ENCODE data around the gene LRRFIP1.

The LRRFIP1 gene

DNA sequence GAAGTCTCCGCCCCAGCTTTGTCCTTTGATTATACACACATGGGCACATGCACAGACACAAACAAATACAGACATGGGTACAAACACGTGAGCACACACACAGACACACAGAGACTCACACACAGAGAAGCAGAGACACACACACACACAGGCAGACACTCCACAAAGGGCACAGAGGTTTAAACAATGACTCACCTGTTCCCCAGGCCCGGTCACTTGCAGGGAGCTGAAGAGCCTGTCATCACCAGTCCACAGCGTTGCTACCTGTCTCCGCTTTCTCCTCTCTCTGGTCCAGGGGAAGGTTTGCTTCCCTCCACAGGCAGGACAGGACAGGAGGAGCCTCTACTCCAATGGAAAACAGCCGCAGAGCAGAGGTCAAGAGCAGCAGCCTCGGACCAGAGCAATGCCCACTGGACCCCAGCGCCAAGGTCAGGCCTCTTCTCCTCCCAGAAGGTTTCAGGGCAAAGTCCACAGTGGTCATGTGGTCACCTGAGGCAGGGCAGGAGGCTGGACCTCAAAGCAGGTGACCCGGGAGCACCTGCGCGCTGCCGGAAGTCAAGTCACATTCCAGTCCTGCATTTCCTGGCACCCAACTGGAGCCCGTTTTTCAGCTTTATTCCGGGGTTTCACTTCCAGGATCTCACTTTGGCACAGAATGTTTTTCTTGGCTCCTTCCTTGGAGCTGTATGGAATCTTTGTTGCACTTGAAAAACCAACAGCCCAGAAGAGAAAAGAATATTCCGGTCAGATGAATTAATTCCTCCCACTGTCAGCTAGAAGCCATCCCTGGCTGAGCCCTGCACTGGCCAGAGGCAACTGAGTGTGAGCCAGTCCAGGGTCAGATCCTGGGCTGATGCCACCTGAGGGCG is 36.9 kb upstream of the LRRFIP1 start, which contains the start of gene RAB17:
TSS of gene RAB17 (minus strand) at position 463 of the 869 bp plus-strand sequence. CDS start 4,580 bp downstream, outside the sequence.
- TF ChIP-seq GABPA (IDR thresholded peaks at IDR 0.05; ENCODE audit: low read depth) = no peak
- TF ChIP-seq, protein P1, sequence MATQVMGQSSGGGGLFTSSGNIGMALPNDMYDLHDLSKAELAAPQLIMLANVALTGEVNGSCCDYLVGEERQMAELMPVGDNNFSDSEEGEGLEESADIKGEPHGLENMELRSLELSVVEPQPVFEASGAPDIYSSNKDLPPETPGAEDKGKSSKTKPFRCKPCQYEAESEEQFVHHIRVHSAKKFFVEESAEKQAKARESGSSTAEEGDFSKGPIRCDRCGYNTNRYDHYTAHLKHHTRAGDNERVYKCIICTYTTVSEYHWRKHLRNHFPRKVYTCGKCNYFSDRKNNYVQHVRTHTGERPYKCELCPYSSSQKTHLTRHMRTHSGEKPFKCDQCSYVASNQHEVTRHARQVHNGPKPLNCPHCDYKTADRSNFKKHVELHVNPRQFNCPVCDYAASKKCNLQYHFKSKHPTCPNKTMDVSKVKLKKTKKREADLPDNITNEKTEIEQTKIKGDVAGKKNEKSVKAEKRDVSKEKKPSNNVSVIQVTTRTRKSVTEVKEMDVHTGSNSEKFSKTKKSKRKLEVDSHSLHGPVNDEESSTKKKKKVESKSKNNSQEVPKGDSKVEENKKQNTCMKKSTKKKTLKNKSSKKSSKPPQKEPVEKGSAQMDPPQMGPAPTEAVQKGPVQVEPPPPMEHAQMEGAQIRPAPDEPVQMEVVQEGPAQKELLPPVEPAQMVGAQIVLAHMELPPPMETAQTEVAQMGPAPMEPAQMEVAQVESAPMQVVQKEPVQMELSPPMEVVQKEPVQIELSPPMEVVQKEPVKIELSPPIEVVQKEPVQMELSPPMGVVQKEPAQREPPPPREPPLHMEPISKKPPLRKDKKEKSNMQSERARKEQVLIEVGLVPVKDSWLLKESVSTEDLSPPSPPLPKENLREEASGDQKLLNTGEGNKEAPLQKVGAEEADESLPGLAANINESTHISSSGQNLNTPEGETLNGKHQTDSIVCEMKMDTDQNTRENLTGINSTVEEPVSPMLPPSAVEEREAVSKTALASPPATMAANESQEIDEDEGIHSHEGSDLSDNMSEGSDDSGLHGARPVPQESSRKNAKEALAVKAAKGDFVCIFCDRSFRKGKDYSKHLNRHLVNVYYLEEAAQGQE (IDR thresholded peaks at IDR 0.05; ENCODE audit: insufficient replicate concordance, low read depth) = no peak
- no peak for TF ChIP-seq SPI1 (IDR thresholded peaks at IDR 0.05; ENCODE audit: borderline replicate concordance, low read depth)
- TF ChIP-seq, protein P2, sequence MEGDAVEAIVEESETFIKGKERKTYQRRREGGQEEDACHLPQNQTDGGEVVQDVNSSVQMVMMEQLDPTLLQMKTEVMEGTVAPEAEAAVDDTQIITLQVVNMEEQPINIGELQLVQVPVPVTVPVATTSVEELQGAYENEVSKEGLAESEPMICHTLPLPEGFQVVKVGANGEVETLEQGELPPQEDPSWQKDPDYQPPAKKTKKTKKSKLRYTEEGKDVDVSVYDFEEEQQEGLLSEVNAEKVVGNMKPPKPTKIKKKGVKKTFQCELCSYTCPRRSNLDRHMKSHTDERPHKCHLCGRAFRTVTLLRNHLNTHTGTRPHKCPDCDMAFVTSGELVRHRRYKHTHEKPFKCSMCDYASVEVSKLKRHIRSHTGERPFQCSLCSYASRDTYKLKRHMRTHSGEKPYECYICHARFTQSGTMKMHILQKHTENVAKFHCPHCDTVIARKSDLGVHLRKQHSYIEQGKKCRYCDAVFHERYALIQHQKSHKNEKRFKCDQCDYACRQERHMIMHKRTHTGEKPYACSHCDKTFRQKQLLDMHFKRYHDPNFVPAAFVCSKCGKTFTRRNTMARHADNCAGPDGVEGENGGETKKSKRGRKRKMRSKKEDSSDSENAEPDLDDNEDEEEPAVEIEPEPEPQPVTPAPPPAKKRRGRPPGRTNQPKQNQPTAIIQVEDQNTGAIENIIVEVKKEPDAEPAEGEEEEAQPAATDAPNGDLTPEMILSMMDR (IDR thresholded peaks at IDR 0.05; ENCODE audit: insufficient read depth, low read length) = no peak
- TF ChIP-seq POLR2AphosphoS5 (IDR thresholded peaks at IDR 0.05; ENCODE audit: low read depth) = no peak
- Histone ChIP-seq H3K4me3 (replicated peaks; ENCODE audit: insufficient read depth, low read length) (peak within 1 kb of the TSS; percentile 33), H3K27me3 (ENCODE audit: insufficient read depth, poor library complexity, severe bottlenecking) (no peaks in the 10 kb centered on the region), H3K27ac (replicated peaks) (no peak within 1 kb of the TSS)
- no peak for DNase-seq (ENCODE audit: low read depth in 1 of 2, low spot score in 1 of 2)

DNA sequence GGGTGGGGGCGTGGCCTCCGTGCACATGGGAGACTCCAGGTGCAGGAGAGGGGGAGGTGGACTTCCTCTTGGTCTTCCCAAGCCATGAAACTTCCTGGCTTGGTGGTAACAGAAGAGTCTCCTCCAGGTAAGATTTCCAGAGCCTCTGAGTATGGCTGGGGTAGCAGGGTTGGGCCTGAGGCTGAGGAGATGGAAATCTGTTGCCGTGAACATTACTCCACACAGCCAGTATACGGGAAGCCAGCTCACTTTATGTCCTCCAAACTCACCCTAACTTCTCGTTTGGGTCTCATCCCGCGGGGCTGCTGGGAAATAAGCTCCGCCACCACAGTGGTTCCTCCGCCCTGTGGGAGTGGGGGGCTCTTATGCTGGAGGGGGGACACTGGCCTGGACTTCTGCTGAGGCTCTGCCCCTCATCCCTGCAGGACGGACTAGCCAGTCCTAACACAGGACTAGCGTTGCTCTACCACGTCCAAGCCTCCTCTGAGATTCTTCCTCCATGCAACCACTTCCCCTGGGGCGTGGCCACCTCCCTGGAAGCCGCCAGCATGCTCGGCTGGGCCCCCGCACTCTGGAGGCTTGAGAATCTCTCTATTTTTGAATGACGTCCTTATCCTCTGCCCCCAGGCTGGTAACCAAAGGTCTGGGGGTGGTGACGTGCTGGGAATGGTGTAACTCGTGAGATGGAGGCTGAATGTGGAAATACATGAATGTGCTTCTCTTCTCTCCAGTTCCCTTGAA is 36.1 kb upstream of the LRRFIP1 start:
- Histone ChIP-seq H3K4me3 (replicated peaks; ENCODE audit: insufficient read depth, low read length) (peak overlapping the region; percentile 33), H3K27ac (replicated peaks) (no peak overlapping the region), H3K27me3 (ENCODE audit: insufficient read depth, poor library complexity, severe bottlenecking) (no peaks in the 10 kb centered on the region)
- peak in 1 of 2 experiments; percentile 40 for DNase-seq (ENCODE audit: low read depth in 1 of 2, low spot score in 1 of 2)
- TF ChIP-seq SPI1 (IDR thresholded peaks at IDR 0.05; ENCODE audit: borderline replicate concordance, low read depth) = peak; percentile 30; the same call in 1 of the 2 replicates
- TF ChIP-seq, protein P2 (IDR thresholded peaks at IDR 0.05; ENCODE audit: insufficient read depth, low read length) = no peak

DNA sequence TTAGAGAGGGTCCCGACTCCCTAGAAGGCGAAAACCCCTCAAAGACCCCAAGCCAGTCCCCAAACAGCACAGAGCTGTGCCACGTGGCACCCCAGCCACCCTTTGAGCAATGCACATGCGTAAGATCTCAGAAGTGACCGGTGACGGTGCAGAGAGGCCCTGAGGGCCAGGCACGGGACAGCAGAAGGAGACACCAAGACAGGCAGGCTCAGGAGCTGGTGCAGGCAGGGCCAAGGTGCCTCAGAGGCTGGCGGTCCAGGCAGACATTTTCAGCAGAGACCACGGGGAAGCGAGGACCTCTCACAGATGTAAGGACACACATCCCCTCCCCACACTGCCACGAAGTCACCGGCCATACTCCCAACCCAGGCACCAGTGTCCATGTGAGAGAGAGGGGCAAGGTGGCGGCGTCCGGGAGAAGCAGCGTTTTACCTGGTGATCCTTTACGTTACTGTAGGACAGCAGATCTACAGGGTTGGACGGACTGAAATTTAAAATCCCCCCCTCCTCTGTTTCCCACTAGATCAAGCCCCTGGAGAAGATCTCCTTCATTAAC is 34.9 kb upstream of the LRRFIP1 start:
- H3K4me3 ChIP-seq (replicated peaks; ENCODE audit: insufficient read depth, low read length) = no peak overlapping the region
- H3K27ac ChIP-seq (replicated peaks) = no peak overlapping the region
- TF ChIP-seq, protein P2 (IDR thresholded peaks at IDR 0.05; ENCODE audit: insufficient read depth, low read length) = no peak
- TF ChIP-seq POLR2AphosphoS5 (IDR thresholded peaks at IDR 0.05; ENCODE audit: low read depth) (no peak), SPI1 (IDR thresholded peaks at IDR 0.05; ENCODE audit: borderline replicate concordance, low read depth) (no peak), GABPA (IDR thresholded peaks at IDR 0.05; ENCODE audit: low read depth) (no peak)
- TF ChIP-seq, protein P1 (IDR thresholded peaks at IDR 0.05; ENCODE audit: insufficient replicate concordance, low read depth) = no peak
- no peak for DNase-seq (ENCODE audit: low read depth in 1 of 2, low spot score in 1 of 2)
- no peaks in the 10 kb centered on the region for H3K27me3 ChIP-seq (ENCODE audit: insufficient read depth, poor library complexity, severe bottlenecking)
